NOMO-1 treated with dmso at 0.1 percent for 144 hours (cell line): ENCODE data around the gene ANKRD40CL.
A peak's percentile ranks its signal among the peaks of the same experiment; 100 is the strongest.

Experiments
- DNase-seq: peaks from one replicate; lab custom pipeline; 2025; ENCODE audit not compliant: unreplicated experiment; lab: John Stamatoyannopoulos, UW

ANKRD40CL gene

DNA sequence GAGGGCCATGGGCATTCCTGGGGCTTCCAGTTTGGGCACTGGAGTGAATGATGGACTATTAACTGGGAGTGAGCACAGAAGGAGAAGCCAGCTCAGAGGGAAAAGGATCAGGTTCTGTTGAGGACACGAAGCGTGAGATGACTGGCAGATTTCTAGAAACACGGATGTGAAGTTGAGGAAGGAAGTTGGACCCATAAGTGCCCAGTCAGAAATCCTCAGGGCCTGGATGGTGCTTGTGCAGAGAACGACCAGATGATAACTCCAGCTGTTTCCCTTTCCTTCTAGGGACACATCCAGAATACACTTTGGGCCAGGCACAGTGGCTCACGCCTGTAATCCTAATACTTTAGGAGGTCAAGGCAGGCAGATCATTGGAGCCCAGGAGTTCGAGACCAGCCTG, 23.3 kb upstream of the ANKRD40CL start:
- no peak for DNase-seq

DNA sequence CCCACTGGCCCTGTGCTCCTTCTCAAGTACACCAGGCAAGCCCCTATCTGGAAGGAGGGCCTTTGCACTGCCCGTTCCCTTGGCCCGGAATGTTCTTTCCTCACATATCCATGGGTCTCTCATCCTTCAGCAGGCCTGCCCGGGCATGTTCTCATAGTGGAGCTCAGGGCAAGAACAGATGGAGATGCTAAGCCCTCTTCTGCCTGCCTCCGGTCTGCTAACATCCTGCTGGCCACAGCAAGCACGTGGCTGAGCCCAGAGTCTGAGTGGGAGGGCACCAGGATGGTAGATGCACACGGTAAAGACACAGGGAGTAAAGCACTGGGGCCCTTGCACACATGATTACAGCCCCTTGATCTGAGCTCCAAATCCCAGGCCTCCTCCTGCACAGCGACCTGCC, 19.8 kb upstream of the ANKRD40CL start:
- no peak for DNase-seq

DNA sequence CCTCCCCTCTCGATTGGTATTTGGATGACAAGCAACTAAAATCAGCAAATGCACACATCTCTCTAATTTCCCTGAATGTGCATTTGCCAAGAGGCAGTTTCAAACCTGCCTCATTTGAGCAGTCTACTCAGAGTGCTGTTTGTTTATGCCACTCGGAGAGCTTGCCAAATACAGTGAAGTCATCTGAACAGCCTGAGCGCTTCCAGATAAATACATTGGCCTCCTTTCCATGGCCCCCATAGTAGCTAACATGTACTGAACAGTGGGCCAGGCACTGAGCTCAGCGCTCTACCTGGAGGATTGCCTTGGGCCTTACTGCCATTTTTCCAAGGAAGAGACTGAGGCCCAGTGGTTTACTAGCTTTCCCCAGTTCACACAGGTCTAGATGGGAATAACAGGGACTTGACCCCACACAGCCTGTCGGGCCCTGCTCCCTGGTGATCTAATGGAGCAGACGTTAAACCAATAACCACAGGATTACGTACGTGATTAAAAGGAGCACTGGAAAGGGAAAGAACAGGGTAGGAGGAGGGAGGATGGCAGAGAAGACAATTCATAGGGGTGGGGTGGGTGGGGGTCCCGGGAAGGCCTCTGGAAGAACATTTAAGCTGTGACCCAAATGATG, 18.7 kb upstream of the ANKRD40CL start:
- no peak for DNase-seq

DNA sequence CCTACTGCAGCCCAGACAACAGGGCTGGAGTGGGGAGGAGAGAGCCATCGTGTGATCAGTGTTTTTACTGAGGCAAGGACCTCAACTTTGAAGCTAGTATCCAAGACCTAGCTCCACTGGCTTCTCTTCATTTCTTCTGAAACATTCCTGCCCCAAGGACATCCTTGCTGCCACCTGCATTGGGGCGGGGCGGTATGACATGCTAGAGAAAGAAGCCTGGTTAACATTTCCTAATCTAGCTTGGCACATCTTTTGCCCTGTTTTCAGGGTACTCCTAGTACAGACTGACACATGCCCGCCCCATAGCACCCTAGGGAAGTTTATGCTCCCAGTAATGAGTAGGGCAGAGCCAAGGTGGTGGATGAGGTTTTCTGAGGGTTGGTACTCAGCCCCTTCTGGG, 17.8 kb upstream of the ANKRD40CL start:
- no peak for DNase-seq

DNA sequence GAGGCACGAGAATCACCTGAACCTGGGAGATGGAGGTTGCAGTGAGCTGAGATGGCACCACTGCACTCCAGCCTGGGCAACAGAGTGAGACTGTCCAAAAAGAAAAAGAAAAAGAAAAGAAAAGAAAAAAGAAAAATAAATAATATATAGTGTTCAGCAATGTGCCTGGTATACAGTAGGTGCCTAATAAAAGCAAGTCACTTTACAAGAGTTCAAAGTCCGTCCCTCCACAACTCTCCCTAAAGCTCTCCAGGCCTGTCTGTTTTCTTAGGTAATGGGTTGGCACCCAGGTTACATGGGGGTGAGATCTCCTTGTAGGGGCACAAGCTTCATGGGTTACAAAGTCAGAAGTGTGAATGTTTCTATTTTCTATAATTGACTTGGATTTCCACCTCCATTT, 16.6 kb upstream of the ANKRD40CL start:
- no peak for DNase-seq

DNA sequence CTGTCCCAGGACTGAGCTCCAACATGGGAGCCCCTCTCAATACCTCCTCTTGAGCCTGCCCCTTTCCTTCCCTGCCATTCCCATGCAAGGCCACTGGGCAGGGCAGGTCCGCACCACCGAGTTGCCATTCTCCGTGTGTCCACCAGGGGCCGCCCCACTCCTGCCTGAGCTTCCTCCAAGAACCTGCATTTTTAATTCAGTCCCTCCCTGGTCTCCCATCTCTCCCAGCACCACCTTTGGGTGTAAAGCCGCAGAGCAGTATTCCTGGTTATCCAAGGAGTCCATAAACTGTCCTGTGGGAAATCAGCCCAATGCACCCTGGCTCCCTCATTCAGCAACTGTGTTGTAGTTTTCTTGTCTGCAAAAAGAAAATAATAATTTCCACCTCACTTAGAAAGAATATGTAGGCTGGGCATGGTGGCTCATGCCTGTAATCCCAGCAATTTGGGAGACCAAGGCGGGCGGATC, 15.9 kb upstream of the ANKRD40CL start:
- peak; percentile 31 for DNase-seq

DNA sequence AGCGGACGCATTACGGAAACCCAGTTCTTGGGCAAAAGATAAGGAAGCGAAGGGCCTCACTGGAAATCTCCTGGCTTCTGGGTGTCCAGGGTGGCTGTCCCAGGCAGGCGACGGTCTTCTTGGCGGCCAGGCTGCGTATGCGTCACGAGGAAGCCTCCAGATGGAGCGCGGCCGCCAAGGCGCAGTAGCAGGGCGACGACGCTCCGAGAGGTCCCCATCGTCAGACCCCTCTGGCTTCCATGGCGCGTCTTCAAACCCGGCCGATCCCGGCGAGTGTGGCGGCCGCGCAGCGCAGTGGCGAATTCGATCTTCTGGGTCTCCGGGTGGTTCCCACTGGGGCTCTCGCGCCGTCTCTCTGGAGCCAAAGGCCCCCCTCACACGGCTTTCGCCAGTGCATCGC, 13.8 kb upstream of the ANKRD40CL start:
- no peak for DNase-seq

DNA sequence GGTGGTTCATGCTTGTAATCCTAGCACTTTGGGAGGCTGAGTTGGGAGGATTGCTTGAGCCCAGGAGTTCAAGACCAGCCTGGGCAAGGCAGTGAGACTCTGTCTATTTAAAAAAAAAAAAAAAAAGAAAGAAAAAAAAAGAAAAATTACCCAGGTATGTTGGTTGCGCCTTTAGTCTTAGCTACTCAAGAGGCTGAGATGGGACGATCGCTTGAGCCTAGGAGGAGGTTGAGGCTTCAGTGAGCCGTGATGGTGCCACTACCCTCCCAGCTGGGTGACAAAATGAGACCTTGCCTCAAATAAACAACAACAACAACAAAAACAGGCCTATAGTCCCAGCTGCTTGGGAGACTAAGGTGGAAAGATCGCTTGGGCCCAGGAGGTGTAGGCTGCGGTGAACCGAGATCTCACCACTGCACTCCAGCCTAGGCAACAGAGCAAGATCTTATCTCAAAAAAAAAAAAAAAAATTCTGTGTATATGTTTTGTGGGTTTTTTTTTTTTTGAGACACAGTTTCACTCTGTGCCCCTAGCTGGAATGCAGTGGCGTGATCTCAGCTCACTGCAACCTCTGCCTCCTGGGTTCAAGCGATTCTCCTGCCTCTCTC, 12.5 kb upstream of the ANKRD40CL start:
- no peak for DNase-seq

DNA sequence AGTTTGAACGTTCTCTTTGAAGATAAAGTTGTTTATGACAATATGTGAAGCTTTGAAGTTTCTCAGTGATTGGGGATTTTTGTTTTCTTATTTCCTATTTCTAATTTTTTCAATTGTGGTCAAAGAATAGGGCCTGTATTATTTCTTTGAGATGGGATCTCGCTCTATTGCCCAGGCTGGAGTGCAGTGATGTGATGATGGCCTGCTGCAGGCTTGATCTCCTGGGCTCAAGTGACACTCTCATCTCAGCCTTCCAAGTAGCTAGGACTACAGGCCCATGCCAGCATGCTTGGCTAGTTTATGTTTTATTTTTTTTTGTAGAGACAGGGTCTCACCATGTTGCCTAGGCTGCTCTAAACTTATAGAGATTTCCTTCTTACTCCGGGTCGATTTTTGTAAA, 11.7 kb upstream of the ANKRD40CL start:
- no peak for DNase-seq

DNA sequence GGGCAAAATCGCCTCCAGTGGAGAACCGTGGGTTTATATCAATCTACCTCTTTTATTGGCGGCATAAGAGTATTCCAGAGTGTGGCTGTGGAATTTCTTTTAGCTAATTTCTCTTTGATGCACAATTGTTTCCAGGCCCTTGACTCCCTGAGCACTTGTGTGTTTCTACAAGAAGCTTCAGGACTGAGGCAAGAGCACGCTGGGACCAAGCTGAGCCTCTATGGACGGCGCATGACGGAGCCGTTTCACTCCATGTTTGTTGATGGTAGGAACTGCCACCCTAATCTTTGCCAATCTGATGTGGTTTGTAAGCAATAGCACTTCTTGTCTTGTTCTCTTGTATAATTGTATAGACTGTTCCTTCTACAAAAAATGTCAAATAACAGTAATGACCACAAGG, 11.2 kb upstream of the ANKRD40CL start:
- no peak for DNase-seq

DNA sequence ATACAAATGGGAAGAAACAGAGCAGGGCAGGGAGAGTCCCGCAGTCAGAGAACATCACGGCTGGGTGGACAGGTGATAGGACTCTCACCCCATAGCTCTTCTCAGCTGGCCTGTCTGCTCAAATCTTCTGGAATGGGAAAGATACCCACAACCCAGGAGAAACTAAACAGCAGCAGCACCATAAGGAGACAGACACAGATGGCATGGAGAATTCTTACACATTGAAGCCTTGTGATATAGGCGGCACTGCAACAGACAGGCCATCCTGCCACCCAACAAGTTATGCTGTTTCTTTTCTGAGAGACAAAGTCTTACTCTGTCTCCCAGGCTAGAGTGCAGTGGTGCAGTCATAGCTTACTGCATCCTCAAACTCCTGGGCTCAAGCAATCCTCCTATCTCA, 8.6 kb upstream of the ANKRD40CL start:
- no peak for DNase-seq

DNA sequence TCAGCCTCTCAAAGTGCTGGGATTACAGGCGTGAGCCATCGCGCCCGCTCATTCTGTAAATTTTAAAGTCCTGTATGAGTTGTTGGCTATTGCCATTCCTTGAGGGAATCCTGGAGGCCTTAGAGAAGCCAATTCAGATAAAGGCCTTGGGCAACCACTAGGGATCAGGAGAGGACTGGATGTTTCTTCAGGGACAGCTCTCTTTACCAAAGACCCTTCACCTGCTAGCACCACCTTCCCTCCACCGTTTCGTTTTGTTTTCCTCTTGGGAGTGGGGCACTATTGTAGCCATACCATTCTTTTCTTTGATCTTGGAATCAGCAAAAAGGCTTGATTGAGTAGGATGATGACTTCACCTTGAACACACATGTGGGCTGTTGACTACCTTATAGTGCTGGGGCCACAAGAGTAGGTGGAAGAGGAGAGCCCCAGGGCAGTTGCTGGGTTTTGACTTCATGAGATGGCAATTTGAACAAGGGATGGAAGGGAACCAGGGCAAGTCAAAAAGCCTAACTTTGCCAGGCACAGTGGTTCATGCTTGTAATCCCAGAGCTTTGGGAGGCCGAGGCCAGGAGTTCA, 7.0 kb upstream of the ANKRD40CL start:
- DNase-seq, result no peak

DNA sequence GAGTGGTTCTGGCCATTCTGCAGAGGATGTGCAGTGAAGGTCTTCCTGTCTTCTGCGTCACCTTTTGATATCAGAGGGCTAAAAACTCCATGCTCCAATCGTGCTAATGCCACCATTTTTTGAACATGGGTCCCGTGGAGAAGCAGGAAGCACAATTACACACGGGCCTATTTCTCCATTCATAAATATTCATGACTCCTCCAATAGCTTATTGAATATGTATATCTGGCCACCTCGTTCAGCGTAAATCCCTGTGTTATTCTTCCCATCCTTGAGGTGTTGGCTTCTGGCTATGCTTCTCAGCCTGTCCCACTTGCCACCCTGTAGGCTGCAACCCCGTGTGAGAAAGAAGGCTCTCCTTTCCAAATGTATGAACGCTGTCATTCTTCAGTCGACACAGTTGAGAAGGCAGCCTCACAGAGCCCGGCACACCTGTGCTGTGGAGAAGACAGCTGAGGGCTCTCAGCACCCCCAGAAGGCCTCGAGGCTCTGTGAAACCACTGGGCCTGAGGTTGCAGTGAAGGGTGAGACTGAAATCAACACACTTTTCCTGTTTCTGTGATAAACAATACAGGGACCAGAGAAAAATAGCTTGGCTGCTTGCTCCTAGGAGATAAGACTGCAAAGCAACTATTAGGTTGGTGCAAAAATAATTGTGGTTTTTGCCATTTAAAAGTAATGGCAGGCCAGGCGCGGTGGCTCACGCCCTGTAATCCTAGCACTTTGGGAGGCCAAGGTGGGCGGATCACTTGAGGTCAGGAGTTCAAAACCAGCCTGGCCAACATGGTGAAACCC, 4.9 kb upstream of the ANKRD40CL start:
- no peak for DNase-seq

DNA sequence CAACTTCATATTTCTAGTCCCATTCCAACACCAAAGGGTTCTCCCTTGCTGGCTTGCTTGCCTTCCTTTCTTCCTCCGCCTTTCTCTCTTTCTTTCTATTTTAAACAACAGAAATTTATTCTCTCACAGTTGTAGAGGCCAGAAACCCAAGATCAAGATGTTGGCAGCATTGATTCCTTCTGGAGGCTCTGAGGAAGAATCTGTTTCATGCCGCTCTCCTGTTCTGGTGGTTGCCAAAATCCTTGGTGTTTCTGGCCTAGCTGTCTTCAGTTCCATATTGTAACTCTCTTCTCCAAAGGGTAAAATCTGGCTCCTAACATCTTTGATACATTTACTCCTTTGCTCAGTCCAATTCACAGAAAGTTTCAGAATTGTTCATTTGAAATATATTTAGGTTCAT, 3.0 kb upstream of the ANKRD40CL start:
- no peak for DNase-seq

DNA sequence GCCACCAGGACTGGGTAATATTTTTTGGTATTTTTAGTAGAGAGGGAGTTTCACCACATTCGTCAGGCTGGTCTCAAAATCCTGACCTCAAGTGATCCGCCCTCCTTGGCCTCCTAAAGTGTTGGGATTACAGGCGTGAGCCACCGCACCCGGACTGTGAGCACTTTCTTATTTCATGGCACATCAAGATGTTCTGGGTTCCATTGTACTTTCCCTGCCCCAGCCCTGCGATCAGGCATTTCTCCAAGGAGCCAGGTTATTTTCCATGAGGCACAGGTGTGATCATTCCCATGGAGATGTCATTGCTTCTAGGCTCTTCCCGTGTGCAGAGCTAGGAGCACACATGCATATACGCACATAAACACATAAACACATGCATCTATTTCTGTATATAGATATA, 2.6 kb upstream of the ANKRD40CL start:
- no peak for DNase-seq

DNA sequence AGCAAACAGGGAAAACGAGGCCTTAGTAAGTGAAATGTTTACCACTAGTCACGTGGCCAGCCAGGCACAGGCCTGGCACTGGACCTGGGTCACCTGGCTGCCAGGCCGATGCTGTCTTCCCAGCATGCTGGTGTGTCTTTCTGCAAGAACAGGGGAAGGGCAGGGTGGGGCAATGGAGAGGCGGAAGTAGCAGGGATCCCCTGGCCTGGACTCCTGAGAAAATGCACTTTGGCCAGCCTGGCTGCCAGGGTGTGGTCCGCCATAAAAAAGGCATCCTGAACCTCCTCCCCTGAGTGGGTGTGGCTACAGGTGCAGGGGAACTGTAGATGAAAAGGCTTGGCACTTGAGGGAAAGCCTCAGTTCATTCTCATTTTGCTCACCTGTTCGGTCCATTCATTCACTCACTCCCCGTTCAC, 1.0 kb upstream of the ANKRD40CL start:
- DNase-seq, result no peak

DNA sequence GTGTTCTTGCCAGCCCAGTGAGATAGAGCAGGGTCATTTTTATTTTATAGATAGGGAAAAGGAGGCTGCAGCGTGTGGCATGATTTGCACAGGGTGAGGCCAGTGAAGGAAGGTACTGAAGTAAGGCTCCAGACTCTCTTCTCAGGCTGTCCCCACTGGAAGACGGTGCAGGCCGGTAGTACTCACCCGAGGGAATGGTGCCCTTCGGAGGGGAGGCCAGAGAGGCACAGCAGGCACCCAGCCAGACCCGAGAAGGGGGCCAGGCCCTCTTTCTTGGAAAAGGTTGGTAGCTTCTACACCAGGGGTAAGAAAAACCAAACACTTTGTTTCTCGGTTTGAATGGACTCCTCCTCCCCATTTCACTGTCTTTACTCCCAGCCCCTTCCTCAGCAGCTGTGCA, 288 bp downstream of the ANKRD40CL start:
- no peak for DNase-seq

DNA sequence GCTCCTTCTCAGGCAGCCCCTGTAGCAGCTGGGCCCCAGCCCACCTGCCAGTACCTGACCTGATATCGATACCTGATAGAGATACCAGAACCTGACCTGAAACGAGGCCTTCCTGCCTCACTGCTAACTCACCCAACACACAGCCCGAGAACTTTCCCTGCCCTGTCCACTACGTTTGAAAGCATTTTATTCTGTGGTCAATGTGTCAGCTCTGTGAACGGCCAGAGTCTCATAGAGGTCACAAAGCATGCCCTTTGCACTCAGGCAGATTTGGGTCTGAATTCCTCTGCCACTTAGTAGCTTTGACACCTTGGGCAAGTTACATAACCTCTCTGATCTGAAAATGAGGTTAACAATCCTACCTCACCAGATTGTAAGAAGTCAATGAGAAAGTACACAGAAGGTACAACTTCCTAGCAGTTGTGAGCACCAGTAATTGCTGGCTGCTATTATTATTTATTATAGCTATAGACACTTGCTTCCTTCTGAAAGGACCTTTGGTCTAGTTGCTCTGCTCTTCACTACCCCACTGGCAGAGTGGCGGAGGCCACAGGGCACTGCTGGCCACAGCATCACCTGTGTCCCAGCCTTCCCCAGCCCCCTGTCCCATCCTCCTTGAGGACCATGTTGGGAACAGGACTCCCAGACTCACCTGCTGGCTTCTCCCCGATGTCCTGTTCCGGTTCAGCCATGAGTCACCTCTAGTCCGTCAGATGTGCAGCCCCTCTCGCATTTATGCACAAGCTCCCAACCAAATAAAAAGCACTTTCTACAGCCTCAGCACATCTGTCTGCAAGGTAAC, 895 bp downstream of the ANKRD40CL start:
- DNase-seq, result no peak

DNA sequence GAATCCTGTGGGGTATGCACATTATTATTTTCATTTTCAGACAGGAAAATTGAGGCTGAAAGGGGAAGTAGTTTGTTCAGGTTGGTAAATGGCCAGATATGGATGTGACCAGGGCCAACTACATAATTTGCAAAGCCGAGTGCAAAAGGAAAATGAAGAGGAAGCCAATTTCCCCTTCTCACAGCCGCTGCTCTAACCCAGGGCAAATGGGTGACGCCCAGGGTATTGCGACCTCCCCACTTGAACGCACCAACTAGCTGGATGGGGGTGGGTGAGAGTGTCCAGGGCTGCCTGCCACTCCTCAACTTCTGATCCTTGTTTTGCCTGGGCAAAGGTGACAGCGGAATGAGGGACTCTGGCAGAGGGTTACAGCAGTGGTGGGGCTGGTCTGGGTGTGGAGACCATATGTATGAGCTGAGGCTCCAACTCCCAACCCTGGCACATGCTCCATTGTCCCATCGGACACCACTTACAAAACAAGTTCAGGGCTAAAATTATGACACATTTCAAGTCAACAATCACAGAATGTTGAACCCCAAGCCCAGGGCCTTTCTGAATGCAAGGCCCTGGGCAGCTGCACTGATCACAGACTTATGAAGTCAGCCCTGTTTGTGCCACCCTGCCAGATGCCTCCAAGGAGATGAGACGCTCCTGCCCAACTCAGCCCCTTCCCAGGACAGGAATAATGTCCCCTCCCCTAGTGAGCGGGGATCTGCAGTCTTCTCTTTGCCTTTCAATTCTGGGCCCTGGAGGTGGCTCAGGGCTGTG, 1.7 kb downstream of the ANKRD40CL start:
- DNase-seq, result peak; percentile 59

DNA sequence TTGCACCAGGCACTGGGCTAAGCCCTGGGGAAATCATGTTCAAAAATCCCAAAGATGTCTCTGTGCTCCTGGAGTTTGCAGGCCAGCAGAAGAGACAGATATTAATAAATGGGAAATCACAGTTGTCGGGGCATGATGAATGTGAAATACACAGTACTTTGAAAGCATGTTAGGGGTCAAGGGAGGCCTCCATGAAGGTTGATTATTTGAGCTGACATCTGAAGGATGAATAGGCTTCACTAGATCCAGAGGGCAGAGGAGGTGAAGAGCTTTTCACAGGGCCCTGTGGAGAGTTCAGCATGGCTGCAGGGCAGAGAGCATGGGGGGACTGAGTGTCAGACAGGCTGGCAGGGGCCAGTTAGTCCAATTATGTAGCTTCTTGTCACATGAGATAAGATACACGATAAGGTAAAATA, 2.6 kb downstream of the ANKRD40CL start:
- DNase-seq, result no peak
